ENCODE measurements around the gene TENM3.

- no peak for TF ChIP-seq CTCF (IDR thresholded peaks at IDR 0.05; ENCODE audit: borderline replicate concordance, extremely low read depth, low read length, poor library complexity, severe bottlenecking)
- no peak for TF ChIP-seq EZH2 (IDR thresholded peaks at IDR 0.05; ENCODE audit: borderline replicate concordance, low read depth, low read length, severe bottlenecking)
Measured at GRCh38 chr4:182496408-182496807, 253.2 kb downstream of the TENM3 start.
